HepG2 (cell line): ENCODE results near the gene ZIM2. TPM values are rescaled to one million over a fixed set of nuclear protein-coding genes. Genes with fewer than 3 reads are reported as not detected.

Experiments
- ARID4A ChIP-seq: sonication (generic); formaldehyde crosslinking; IDR thresholded peaks from 2 replicates; pipeline ENCODE4 v1.5.0; 2020; ENCODE audit warnings: mild to moderate bottlenecking, missing genetic modification reagents, borderline replicate concordance
- GATAD2A ChIP-seq: IDR thresholded peaks from 2 replicates; pipeline ENCODE4 v1.6.1; 2016
- IKZF5 ChIP-seq: IDR thresholded peaks from 2 replicates; pipeline ENCODE4 v1.6.1; 2018; ENCODE audit warnings: missing genetic modification reagents, mild to moderate bottlenecking, missing compliant biosample characterization
- POGK ChIP-seq: sonication (generic); formaldehyde crosslinking; conservative IDR thresholded peaks from 2 replicates; pipeline ENCODE4 v1.8.0; 2022; ENCODE audit warnings: mild to moderate bottlenecking, moderate library complexity, missing genetic modification reagents
- RFXANK ChIP-seq: IDR thresholded peaks from 2 replicates; pipeline ENCODE4 v1.6.1; 2016
- RFXAP ChIP-seq: sonication (generic); formaldehyde crosslinking; IDR thresholded peaks from 2 replicates; pipeline ENCODE4 v1.4.0; 2020; ENCODE audit warnings: missing genetic modification reagents, borderline replicate concordance
- SMYD3 ChIP-seq: sonication (generic); formaldehyde crosslinking; IDR thresholded peaks from 2 replicates; pipeline ENCODE4 v1.8.1; 2023; ENCODE audit warnings: mild to moderate bottlenecking, missing genetic modification reagents
- ZBTB43 ChIP-seq: sonication (generic); formaldehyde crosslinking; conservative IDR thresholded peaks from 2 replicates; pipeline ENCODE4 v1.4.0; 2020; ENCODE audit warnings: missing genetic modification reagents
- ZNF121 ChIP-seq: sonication (generic); formaldehyde crosslinking; IDR thresholded peaks from 2 replicates; pipeline ENCODE4 v1.5.0; 2020; ENCODE audit warnings: mild to moderate bottlenecking, missing genetic modification reagents
- ZNF362 ChIP-seq: sonication (generic); formaldehyde crosslinking; IDR thresholded peaks from 2 replicates; pipeline ENCODE4 v1.4.0; 2020; ENCODE audit warnings: missing genetic modification reagents, mild to moderate bottlenecking, borderline replicate concordance
- ZNF503 ChIP-seq: sonication (generic); formaldehyde crosslinking; IDR thresholded peaks from 2 replicates; pipeline ENCODE4 v1.4.0; 2020; ENCODE audit warnings: missing genetic modification reagents
- ZNF644 ChIP-seq: IDR thresholded peaks from 2 replicates; pipeline ENCODE4 v1.6.1; 2016; ENCODE audit warnings: low read depth
- ZNF710 ChIP-seq: sonication (generic); formaldehyde crosslinking; IDR thresholded peaks from 2 replicates; pipeline ENCODE4 v1.5.0; 2020; ENCODE audit warnings: mild to moderate bottlenecking, missing genetic modification reagents, borderline replicate concordance
- ZZZ3 ChIP-seq: sonication (generic); formaldehyde crosslinking; IDR thresholded peaks from 2 replicates; pipeline ENCODE4 v1.4.0; 2020; ENCODE audit warnings: missing genetic modification reagents, mild to moderate bottlenecking, borderline replicate concordance
- polyA plus RNA-seq, 8 experiments: library from polyadenylated mRNA; depleted of rRNA in 3 of 8; stranded (reverse) in 7 of 8; unstranded in 1 of 8; fragments of >200 nt; fragmentation: Illumina TruSeq in 4 of 8; extraction: Trizol in 4 of 8; gene quantifications; 2 replicates each; pipeline versions ENCODE4 v1.2.1 to v1.2.3, GENCODE V29; 2011 to 2016; ENCODE audit warnings: low read depth in 4 of 8, missing spikeins in 1 of 8, mixed read lengths in 1 of 8; ENCODE audit not compliant: insufficient read depth in 1 of 8
- total RNA-seq, 5 experiments: library from RNA; depleted of rRNA; stranded (reverse); fragments of >200 nt; fragmentation: Illumina TruSeq; extraction: Trizol; gene quantifications; 2 replicates each; pipeline ENCODE4 v1.2.3, GENCODE V29; 2016; ENCODE audit warnings: low read depth in 1 of 5

The ZIM2 gene
- total and polyA plus RNA-seq, 2 of the 13 experiments (the other 11 are each of a cell fraction or from before 2014, with no cell fraction given), result 7.2 to 10.3 TPM

GRCh38 chr19:56880592-56881190 lies 40.2 kb upstream of the ZIM2 start (continued):
- peak; percentile 65; the same call in 1 of the 2 replicates for TF ChIP-seq ARID4A (CRISPR knock-in tag)
- TF ChIP-seq ZNF362 (CRISPR knock-in tag), result peak; percentile 50
- peak; percentile 43; the same call in 1 of the 2 replicates for TF ChIP-seq ZNF710 (CRISPR knock-in tag)
- TF ChIP-seq IKZF5 (CRISPR knock-in tag), result peak; percentile 83
- TF ChIP-seq ZNF644 (CRISPR knock-in tag), result peak; percentile 87
- TF ChIP-seq POGK (CRISPR knock-in tag), result peak; percentile 70
- 0 out of 2 replicates have a peak, but pooled peaks have one; percentile 19 for TF ChIP-seq ZBTB43 (CRISPR knock-in tag)
- TF ChIP-seq GATAD2A (CRISPR knock-in tag), result peak; percentile 91
- TF ChIP-seq SMYD3 (CRISPR knock-in tag), result no peak
- no peak; the same call in 1 of the 2 replicates for TF ChIP-seq ZNF121 (CRISPR knock-in tag)
- TF ChIP-seq ZNF503 (CRISPR knock-in tag), result peak; percentile 53
- TF ChIP-seq RFXAP (CRISPR knock-in tag), result peak; percentile 60; the same call in 1 of the 2 replicates
- TF ChIP-seq RFXANK (CRISPR knock-in tag), result peak; percentile 39; the same call in 1 of the 2 replicates
- TF ChIP-seq ZZZ3, result 0 out of 2 replicates have a peak, but pooled peaks have one; percentile 48
